ENCODE results near the gene FANCC.

FANCC gene

GRCh38 chr9:95268681-95269080, 48.8 kb downstream of the FANCC start:
- no peaks in the 10 kb centered on the region for H3K27me3 ChIP-seq (ENCODE audit: insufficient read depth, low read length, poor library complexity)
- H3K4me3 ChIP-seq (ENCODE audit: low read depth in 1 of 2, low read length in 2 of 2), result no peak overlapping the region
- peak; percentile 8 for DNase-seq
- no peak overlapping the region for H2AFZ ChIP-seq (ENCODE audit: low read depth, low read length)
- no peak for TF ChIP-seq EZH2 (IDR thresholded peaks at IDR 0.05; ENCODE audit: borderline replicate concordance, low read depth, low read length, severe bottlenecking)
- TF ChIP-seq, protein P1, sequence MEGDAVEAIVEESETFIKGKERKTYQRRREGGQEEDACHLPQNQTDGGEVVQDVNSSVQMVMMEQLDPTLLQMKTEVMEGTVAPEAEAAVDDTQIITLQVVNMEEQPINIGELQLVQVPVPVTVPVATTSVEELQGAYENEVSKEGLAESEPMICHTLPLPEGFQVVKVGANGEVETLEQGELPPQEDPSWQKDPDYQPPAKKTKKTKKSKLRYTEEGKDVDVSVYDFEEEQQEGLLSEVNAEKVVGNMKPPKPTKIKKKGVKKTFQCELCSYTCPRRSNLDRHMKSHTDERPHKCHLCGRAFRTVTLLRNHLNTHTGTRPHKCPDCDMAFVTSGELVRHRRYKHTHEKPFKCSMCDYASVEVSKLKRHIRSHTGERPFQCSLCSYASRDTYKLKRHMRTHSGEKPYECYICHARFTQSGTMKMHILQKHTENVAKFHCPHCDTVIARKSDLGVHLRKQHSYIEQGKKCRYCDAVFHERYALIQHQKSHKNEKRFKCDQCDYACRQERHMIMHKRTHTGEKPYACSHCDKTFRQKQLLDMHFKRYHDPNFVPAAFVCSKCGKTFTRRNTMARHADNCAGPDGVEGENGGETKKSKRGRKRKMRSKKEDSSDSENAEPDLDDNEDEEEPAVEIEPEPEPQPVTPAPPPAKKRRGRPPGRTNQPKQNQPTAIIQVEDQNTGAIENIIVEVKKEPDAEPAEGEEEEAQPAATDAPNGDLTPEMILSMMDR (IDR thresholded peaks at IDR 0.05; ENCODE audit: borderline replicate concordance, extremely low read depth, low read length, poor library complexity, severe bottlenecking), result peak; percentile 35
- H3K9me3 ChIP-seq (ENCODE audit: insufficient read depth, low read length, severe bottlenecking), result no peaks in the 10 kb centered on the region
- no peaks in the 10 kb centered on the region for H3K79me2 ChIP-seq (ENCODE audit: insufficient read depth, low read length)
- no peak overlapping the region for H3K27ac ChIP-seq (ENCODE audit: low read length)
- no peak for ATAC-seq (ENCODE audit: insufficient read depth, low read depth)
- no peak overlapping the region for H3K9ac ChIP-seq (ENCODE audit: low read depth, low read length)
- no peaks in the 10 kb centered on the region for H3K4me1 ChIP-seq (ENCODE audit: insufficient read depth, low read length)
- H3K4me2 ChIP-seq (ENCODE audit: insufficient read depth, low read length), result no peak overlapping the region
- peaks cover 15% of the 10 kb centered on the region; the same call in 1 of the 2 replicates for H4K20me1 ChIP-seq (ENCODE audit: insufficient read depth, low read length)
- no peaks in the 10 kb centered on the region for H3K36me3 ChIP-seq (ENCODE audit: insufficient read depth, low read length)

DNA sequence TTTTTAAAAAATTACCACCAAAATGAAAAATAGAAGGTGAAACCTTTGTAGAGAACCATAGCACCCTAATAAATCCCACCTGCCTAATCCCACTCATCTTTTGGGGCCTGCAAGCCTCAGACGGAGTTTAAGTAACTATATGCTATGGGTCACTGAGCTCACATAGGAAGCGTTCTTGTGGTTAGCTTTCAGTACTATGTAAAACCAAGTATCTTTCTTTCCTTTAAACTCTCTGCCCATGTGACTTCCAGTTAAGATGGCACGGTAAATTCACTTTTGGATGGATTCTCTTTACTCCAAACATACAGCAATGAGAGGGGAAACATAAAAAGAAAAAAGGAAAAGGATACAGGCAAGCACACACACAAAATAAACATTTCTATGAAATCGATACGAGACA, 50.9 kb downstream of the FANCC start:
- TF ChIP-seq, protein P1 (IDR thresholded peaks at IDR 0.05; ENCODE audit: borderline replicate concordance, extremely low read depth, low read length, poor library complexity, severe bottlenecking), result no peak
- no peak overlapping the region for H3K4me3 ChIP-seq (ENCODE audit: low read depth in 1 of 2, low read length in 2 of 2)
- H2AFZ ChIP-seq (ENCODE audit: low read depth, low read length), result no peak overlapping the region
- H3K27me3 ChIP-seq (ENCODE audit: insufficient read depth, low read length, poor library complexity), result no peaks in the 10 kb centered on the region
- no peak overlapping the region for H3K4me2 ChIP-seq (ENCODE audit: insufficient read depth, low read length)
- no peak for ATAC-seq (ENCODE audit: insufficient read depth, low read depth)
- H3K79me2 ChIP-seq (ENCODE audit: insufficient read depth, low read length), result no peaks in the 10 kb centered on the region
- no peaks in the 10 kb centered on the region for H3K36me3 ChIP-seq (ENCODE audit: insufficient read depth, low read length)
- DNase-seq, result no peak
- no peak overlapping the region for H3K27ac ChIP-seq (ENCODE audit: low read length)
- no peak overlapping the region for H3K9ac ChIP-seq (ENCODE audit: low read depth, low read length)
- H3K9me3 ChIP-seq (ENCODE audit: insufficient read depth, low read length, severe bottlenecking), result no peaks in the 10 kb centered on the region
- peaks cover 15% of the 10 kb centered on the region; the same call in 1 of the 2 replicates for H4K20me1 ChIP-seq (ENCODE audit: insufficient read depth, low read length)
- no peaks in the 10 kb centered on the region for H3K4me1 ChIP-seq (ENCODE audit: insufficient read depth, low read length)

GRCh38 chr9:95265960-95266359, 51.5 kb downstream of the FANCC start:
- H3K4me3 ChIP-seq (ENCODE audit: low read depth in 1 of 2, low read length in 2 of 2), result no peak overlapping the region
- no peaks in the 10 kb centered on the region for H3K9me3 ChIP-seq (ENCODE audit: insufficient read depth, low read length, severe bottlenecking)
- H3K4me2 ChIP-seq (ENCODE audit: insufficient read depth, low read length), result no peak overlapping the region
- H2AFZ ChIP-seq (ENCODE audit: low read depth, low read length), result no peak overlapping the region
- DNase-seq, result no peak
- TF ChIP-seq, protein P1 (IDR thresholded peaks at IDR 0.05; ENCODE audit: borderline replicate concordance, extremely low read depth, low read length, poor library complexity, severe bottlenecking), result no peak
- no peak for TF ChIP-seq EZH2 (IDR thresholded peaks at IDR 0.05; ENCODE audit: borderline replicate concordance, low read depth, low read length, severe bottlenecking)
- no peak for ATAC-seq (ENCODE audit: insufficient read depth, low read depth)
- no peaks in the 10 kb centered on the region for H3K4me1 ChIP-seq (ENCODE audit: insufficient read depth, low read length)
- H3K9ac ChIP-seq (ENCODE audit: low read depth, low read length), result no peak overlapping the region
- H3K27me3 ChIP-seq (ENCODE audit: insufficient read depth, low read length, poor library complexity), result no peaks in the 10 kb centered on the region
- H3K27ac ChIP-seq (ENCODE audit: low read length), result no peak overlapping the region
- no peaks in the 10 kb centered on the region for H3K79me2 ChIP-seq (ENCODE audit: insufficient read depth, low read length)
- peaks cover 15% of the 10 kb centered on the region; the same call in 1 of the 2 replicates for H4K20me1 ChIP-seq (ENCODE audit: insufficient read depth, low read length)
- no peaks in the 10 kb centered on the region for H3K36me3 ChIP-seq (ENCODE audit: insufficient read depth, low read length)

Measured in DND-41 (cell line).